ENCODE results near the gene TIMM23.
"Not testable (repeated sequence)": the region's sequence is repeated elsewhere in the genome, so short reads cannot be mapped to it uniquely, and the experiment has no call there.

The TIMM23 gene

GRCh38 chr10:45939176-45939697 lies 33.1 kb upstream of the TIMM23 start:
- H4K12ac ChIP-seq (ENCODE audit: low read depth, low read length); H3K79me2 ChIP-seq (ENCODE audit: control insufficient read depth, insufficient read depth, low read length, poor library complexity); H3K27ac ChIP-seq (ENCODE audit: low read depth, low read length); H2BK12ac ChIP-seq (ENCODE audit: low read length); H3K18ac ChIP-seq (ENCODE audit: low read length); H3K79me1 ChIP-seq (ENCODE audit: low read length); H2AK5ac ChIP-seq (ENCODE audit: low read length); H3K4me3 ChIP-seq (ENCODE audit: low read depth, low read length); H3K4me1 ChIP-seq (ENCODE audit: control insufficient read depth in 1 of 2, insufficient read depth in 2 of 2, low read length in 2 of 2); H3K14ac ChIP-seq (ENCODE audit: low read length); H4K91ac ChIP-seq (ENCODE audit: low read depth, low read length); H2BK5ac ChIP-seq (ENCODE audit: low read depth, low read length, poor library complexity); DNase-seq; H2BK120ac ChIP-seq (ENCODE audit: insufficient read depth, low read length, poor library complexity); H4K8ac ChIP-seq (ENCODE audit: low read depth, low read length); H3K4ac ChIP-seq (ENCODE audit: low read depth, low read length); H2AFZ ChIP-seq (ENCODE audit: insufficient read depth, low read length, poor library complexity); H3K27me3 ChIP-seq (ENCODE audit: insufficient read depth, low read length); H3K4me2 ChIP-seq (ENCODE audit: low read length); H3K23ac ChIP-seq (ENCODE audit: low read length); H3K36me3 ChIP-seq (ENCODE audit: control insufficient read depth in 1 of 2, insufficient read depth in 2 of 2, low read length in 2 of 2); H3K9me3 ChIP-seq (ENCODE audit: insufficient read depth, low read depth, low read length); H3K9ac ChIP-seq (ENCODE audit: low read length): not testable (repeated sequence)
- WGBS (ENCODE audit: extremely low coverage, insufficient coverage, insufficient read length): no CpG with 5 or more reads among the region's 2 CpGs

- H3K27ac ChIP-seq (ENCODE audit: low read depth, low read length); H4K8ac ChIP-seq (ENCODE audit: low read depth, low read length); H4K12ac ChIP-seq (ENCODE audit: low read depth, low read length); DNase-seq; H3K36me3 ChIP-seq (ENCODE audit: control insufficient read depth in 1 of 2, insufficient read depth in 2 of 2, low read length in 2 of 2); H3K4me3 ChIP-seq (ENCODE audit: low read depth, low read length); H2BK12ac ChIP-seq (ENCODE audit: low read length); H3K4me1 ChIP-seq (ENCODE audit: control insufficient read depth in 1 of 2, insufficient read depth in 2 of 2, low read length in 2 of 2); H3K14ac ChIP-seq (ENCODE audit: low read length); H3K18ac ChIP-seq (ENCODE audit: low read length); H3K27me3 ChIP-seq (ENCODE audit: insufficient read depth, low read length); H2BK5ac ChIP-seq (ENCODE audit: low read depth, low read length, poor library complexity); H3K79me1 ChIP-seq (ENCODE audit: low read length); H2AK5ac ChIP-seq (ENCODE audit: low read length); H3K79me2 ChIP-seq (ENCODE audit: control insufficient read depth, insufficient read depth, low read length, poor library complexity); H4K91ac ChIP-seq (ENCODE audit: low read depth, low read length); H3K9ac ChIP-seq (ENCODE audit: low read length); H3K4me2 ChIP-seq (ENCODE audit: low read length); H2AFZ ChIP-seq (ENCODE audit: insufficient read depth, low read length, poor library complexity); H3K9me3 ChIP-seq (ENCODE audit: insufficient read depth, low read depth, low read length); H3K4ac ChIP-seq (ENCODE audit: low read depth, low read length); H2BK120ac ChIP-seq (ENCODE audit: insufficient read depth, low read length, poor library complexity); H3K23ac ChIP-seq (ENCODE audit: low read length): not testable (repeated sequence)
- WGBS (ENCODE audit: extremely low coverage, insufficient coverage, insufficient read length): no CpG with 5 or more reads among the region's 1 CpG
Observed at GRCh38 chr10:45941196-45941595, 31.1 kb upstream of the TIMM23 start.

- not testable (repeated sequence) for H3K79me1 ChIP-seq (ENCODE audit: low read length); H3K79me2 ChIP-seq (ENCODE audit: control insufficient read depth, insufficient read depth, low read length, poor library complexity); H3K23ac ChIP-seq (ENCODE audit: low read length); H3K9me3 ChIP-seq (ENCODE audit: insufficient read depth, low read depth, low read length); H4K8ac ChIP-seq (ENCODE audit: low read depth, low read length); H2BK12ac ChIP-seq (ENCODE audit: low read length); H3K4ac ChIP-seq (ENCODE audit: low read depth, low read length); H2BK120ac ChIP-seq (ENCODE audit: insufficient read depth, low read length, poor library complexity); H3K18ac ChIP-seq (ENCODE audit: low read length); H3K4me1 ChIP-seq (ENCODE audit: control insufficient read depth in 1 of 2, insufficient read depth in 2 of 2, low read length in 2 of 2); H3K14ac ChIP-seq (ENCODE audit: low read length); H3K4me3 ChIP-seq (ENCODE audit: low read depth, low read length); H3K4me2 ChIP-seq (ENCODE audit: low read length); H4K91ac ChIP-seq (ENCODE audit: low read depth, low read length); H3K27ac ChIP-seq (ENCODE audit: low read depth, low read length); H2BK5ac ChIP-seq (ENCODE audit: low read depth, low read length, poor library complexity); H3K9ac ChIP-seq (ENCODE audit: low read length); DNase-seq; H3K36me3 ChIP-seq (ENCODE audit: control insufficient read depth in 1 of 2, insufficient read depth in 2 of 2, low read length in 2 of 2); H3K27me3 ChIP-seq (ENCODE audit: insufficient read depth, low read length); H4K12ac ChIP-seq (ENCODE audit: low read depth, low read length); H2AFZ ChIP-seq (ENCODE audit: insufficient read depth, low read length, poor library complexity); H2AK5ac ChIP-seq (ENCODE audit: low read length)
- no CpG with 5 or more reads among the region's 4 CpGs for WGBS (ENCODE audit: extremely low coverage, insufficient coverage, insufficient read length)
Observed at GRCh38 chr10:45945476-45945875, 26.8 kb upstream of the TIMM23 start.

GRCh38 chr10:45947363-45947762 lies 24.9 kb upstream of the TIMM23 start:
- H3K14ac ChIP-seq (ENCODE audit: low read length); H3K79me1 ChIP-seq (ENCODE audit: low read length); H3K4me2 ChIP-seq (ENCODE audit: low read length); H3K23ac ChIP-seq (ENCODE audit: low read length); H3K4me3 ChIP-seq (ENCODE audit: low read depth, low read length); DNase-seq; H3K27ac ChIP-seq (ENCODE audit: low read depth, low read length); H4K12ac ChIP-seq (ENCODE audit: low read depth, low read length); H4K91ac ChIP-seq (ENCODE audit: low read depth, low read length); H3K27me3 ChIP-seq (ENCODE audit: insufficient read depth, low read length); H2AFZ ChIP-seq (ENCODE audit: insufficient read depth, low read length, poor library complexity); H3K18ac ChIP-seq (ENCODE audit: low read length); H3K9me3 ChIP-seq (ENCODE audit: insufficient read depth, low read depth, low read length); H3K9ac ChIP-seq (ENCODE audit: low read length); H3K79me2 ChIP-seq (ENCODE audit: control insufficient read depth, insufficient read depth, low read length, poor library complexity); H2BK12ac ChIP-seq (ENCODE audit: low read length); H3K36me3 ChIP-seq (ENCODE audit: control insufficient read depth in 1 of 2, insufficient read depth in 2 of 2, low read length in 2 of 2); H4K8ac ChIP-seq (ENCODE audit: low read depth, low read length); H3K4ac ChIP-seq (ENCODE audit: low read depth, low read length); H2BK5ac ChIP-seq (ENCODE audit: low read depth, low read length, poor library complexity); H3K4me1 ChIP-seq (ENCODE audit: control insufficient read depth in 1 of 2, insufficient read depth in 2 of 2, low read length in 2 of 2); H2BK120ac ChIP-seq (ENCODE audit: insufficient read depth, low read length, poor library complexity); H2AK5ac ChIP-seq (ENCODE audit: low read length): not testable (repeated sequence)
- no CpG with 5 or more reads among the region's 1 CpG for WGBS (ENCODE audit: extremely low coverage, insufficient coverage, insufficient read length)

All from trophoblast cell (in vitro differentiated cells and primary cell).